ENCODE measurements around the gene RFX5.
"Not testable (repeated sequence)": the region's sequence is repeated elsewhere in the genome, so short reads cannot be mapped to it uniquely, and the experiment has no call there.

Gene RFX5

DNA sequence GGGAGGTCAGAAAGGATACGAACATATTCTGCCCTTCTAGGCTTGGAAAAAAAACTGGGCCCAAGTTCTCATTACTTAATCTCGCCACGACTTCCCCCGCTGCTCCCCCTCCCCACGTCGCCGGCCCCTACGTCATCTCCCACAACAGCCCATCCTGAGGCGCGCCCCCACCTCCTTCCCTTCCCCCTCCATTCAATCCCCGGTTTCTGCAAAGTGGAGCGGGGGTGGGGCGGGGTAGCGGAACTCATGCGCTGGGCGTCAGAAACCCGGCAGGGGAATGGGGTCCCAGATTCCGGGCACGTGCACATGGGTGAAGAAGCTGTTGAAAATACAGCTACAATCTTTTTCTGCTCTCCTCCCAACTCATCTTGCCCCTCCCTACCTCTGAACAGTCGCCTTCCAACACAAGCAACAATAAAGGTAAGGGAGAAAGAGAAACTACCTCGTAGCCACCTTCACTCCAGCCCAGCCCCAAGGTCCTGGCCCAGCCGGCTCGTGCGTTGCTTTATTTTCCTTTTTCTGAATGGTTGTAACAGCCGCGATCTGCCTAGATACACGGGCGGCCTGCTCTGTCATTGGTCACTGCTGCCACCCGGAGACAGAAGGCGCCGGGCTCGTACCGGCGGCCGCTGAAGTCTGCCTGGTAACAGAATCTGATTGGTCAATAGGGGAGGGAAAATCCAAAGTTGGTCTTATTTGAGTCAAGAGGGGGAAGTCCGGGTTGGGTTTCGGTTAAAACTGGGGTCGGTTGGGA, at the start of gene RFX5:
TSS of gene RFX5 (minus strand) at position 484 of the 754 bp plus-strand sequence. CDS start 932 bp downstream, outside the sequence.
- peak; percentile 86 for DNase-seq

DNA sequence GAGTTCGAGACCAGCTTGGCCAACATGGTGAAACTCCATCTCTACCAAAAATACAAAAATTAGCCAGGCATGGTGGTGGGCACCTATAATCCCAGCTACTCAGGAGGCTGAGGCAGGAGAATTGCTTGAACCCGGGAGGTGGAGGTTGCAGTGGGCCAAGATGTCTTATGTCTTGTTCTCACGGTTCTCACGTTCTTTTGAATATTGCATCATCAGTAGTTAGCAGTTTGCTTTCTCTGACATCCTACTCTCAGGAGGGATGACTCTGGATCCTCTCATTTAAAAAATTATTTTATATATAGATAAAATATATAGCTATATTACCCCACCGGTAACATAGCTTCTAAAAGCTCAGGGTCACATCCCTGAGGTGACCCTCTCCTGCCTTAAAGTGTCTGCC, 49.2 kb upstream of the RFX5 start:
- DNase-seq = not testable (repeated sequence)

DNA sequence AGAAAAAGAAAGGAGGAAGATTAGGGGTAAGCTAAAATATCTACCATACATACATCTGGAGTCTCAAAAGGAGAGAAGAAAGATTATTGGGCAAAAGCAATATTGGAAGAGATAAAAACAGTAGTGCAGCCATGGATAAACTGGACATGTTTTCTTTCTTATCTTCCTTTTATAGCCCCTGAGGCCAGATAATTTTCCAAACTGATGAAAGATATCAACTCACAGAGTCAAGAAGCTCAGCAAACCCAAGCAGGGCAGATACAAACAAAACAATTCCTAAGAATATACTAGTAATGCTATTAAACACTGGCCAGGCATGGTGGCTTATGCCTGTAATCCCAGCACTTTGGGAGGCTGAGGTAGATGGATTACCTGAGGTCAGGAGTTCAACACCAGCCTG, 46.5 kb upstream of the RFX5 start:
- DNase-seq = no peak

DNA sequence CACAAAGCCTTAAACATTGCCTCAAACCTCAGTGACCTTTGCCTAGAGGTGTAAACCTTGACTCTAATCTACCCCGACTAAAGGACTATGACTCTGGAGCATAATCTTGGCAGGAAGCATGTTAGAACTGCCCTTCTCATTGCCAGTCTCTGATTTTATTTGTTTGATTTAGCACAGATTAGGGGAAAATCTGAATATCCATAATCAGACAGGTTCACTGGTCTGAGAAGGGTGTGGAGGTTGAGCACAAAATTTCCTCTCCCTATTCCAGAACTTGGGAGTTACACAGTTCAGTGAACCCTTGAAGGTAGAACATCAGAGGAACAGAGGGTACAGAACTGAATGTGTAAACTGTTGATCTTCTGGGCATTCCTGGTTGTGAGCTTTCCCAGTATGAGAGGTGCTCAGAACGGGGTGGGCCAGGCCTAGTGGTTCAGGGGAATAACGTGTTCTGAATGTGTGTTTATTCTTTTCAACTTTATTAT, 44.1 kb upstream of the RFX5 start:
- no peak for DNase-seq

DNA sequence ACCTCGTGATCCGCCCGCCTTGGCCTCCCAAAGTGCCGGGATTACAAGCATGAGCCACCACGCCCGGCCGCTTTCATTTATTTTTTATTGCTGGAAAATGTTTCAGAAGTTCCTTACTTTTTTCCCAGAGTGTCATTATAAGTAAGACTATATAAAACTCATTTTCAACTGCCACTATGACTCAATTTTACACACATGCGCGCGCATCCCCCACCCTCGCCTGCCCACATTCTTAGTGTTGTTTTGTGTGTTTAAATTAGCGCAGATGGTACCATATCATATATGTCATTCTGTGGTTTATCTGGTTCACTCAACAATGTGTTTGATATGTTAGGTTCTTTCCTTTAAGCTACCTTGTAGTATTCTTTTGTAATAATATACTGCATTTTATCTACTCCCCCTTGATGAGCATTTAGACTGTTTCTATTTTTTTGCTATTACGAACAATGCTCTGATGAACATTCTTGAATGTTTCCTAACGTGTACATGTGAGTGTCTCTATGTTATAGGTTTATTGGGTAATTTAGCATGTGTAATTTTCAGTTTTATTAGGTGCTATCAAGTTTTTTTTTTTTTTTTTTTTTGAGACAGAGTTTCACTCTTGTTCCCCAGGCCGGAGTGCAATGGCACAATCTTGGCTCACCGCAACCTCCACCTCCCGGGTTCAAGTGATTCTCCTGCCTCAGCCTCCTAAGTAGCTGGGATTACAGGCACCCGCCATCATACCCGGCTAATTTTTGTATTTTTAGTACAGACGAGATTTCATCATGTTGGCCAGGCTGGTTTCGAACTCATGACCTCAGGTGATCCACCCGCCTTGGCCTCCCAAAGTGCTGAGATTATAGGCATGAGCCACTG, 43.4 kb upstream of the RFX5 start:
- DNase-seq = not testable (repeated sequence)

DNA sequence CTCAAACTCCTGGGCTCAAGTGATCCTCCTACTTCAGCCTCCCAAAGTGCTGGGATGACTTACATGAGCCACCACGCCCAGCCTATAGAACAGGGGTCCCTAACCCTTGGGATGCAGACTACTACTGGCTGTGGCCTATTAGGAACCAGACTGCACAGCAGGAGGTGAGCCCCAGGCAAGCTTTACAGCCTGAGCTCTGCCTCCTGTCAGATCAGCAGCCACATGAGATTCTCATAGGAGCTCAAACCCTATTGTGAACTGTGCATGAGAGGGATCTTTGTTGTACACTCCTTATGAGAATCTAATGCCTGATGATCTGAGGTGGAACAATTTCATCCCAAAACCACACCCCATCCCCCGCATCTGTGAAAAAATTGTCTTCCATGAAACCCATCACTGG, 39.0 kb upstream of the RFX5 start:
- no peak for DNase-seq

- DNase-seq = no peak
These were observed 37.5 kb upstream of the RFX5 start for GRCh38 chr1:151384584-151384983.

DNA sequence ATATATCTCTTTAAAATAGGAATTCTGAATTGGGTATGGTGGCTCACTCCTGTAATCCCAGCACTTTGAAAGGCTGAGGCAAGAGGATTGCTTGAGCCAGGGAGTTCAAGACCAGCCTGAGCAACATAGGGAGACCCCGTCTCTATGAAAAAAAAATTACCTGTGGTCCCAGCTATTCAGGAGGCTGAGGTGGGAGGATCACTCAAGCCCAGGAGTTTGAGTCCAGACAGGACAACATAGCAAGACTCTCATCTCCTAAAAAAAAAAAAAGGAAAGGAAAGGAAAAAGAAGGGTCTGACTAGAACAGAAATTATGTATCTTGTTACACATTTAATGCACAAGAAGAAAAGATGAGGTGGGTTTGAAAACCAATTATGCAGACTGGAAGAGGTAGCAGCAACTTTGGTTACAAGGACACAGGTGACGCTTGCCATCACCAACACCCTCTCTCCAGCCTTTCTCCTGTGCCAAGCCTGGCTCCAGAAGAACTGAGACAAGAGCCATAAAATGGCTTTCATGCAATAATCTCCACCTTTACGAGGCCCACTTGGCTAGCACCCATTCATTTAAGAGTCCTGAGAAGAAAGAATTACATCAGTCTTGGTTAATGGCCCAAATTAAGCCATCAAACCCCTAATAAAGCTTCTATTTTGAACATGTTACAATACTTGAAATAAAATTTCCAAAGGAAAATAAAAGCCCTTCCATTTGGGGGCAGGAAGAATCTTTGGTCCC, 30.3 kb upstream of the RFX5 start:
- no peak for DNase-seq

DNA sequence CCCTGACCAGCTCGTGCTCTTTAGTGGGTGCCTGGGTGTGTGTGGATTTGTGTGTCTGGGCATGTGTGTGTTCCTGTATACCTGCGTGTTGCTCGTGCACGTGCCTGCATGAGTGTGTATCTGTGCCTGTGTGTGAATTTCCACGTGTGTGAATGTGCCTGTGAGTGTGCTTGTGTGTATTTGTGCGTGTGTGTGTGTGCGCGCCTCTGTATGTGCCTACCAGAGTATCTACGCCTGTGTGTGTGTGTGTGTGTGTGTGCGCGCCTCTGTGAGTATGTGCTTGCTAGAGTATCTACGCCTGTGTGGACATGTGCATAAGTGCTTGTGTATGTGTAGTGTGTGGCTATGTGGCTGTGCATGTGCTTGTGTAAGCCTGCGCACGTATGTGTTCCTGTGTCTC, 26.1 kb upstream of the RFX5 start:
- DNase-seq = no peak

- peak; percentile 26 for DNase-seq
These were observed 25.2 kb upstream of the RFX5 start, which contains the start of gene SELENBP1 for GRCh38 chr1:151372058-151372934. TSS of gene SELENBP1 (minus strand) at chr1:151372705. CDS start at chr1:151372641, 64 bp downstream.

GRCh38 chr1:151371370-151372057, 24.5 kb upstream of the RFX5 start:
- DNase-seq = peak; percentile 41

DNA sequence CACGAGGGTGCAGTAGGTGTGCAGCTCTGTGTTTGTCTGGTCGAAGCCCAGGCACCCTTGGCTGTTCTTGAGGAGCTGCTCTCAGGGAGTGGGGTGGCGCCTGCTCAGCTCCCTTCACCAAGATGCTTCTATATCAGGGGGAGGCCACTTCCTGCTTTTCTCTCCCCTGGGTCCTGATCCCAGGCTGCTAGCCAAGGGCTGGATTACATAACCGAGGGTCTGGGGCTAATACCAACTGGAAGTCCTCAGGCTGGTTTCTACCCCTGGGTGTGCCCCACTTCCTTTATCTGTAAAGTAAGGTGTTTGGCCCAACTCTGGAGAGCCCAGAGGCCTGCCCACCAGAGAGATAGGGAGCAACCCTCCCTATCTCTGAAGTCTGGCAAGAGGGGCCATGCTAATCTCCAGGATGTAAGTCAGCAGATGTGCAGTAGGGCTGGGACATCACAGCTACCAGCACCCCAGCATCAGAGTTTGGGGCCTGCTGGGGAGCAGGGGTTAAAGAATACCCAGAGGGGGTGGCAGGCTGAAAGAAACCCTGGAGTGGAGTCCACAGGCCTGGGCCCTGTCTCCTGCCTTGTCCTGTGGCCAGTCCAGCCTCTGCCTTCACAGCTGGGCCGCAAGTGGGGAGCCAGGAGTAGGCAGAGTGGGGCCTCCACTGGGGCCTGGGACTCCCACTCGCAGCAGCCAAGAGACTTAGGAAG, 23.3 kb upstream of the RFX5 start:
- no peak for DNase-seq

GRCh38 chr1:151369621-151370048, 22.6 kb upstream of the RFX5 start:
- no peak for DNase-seq

GRCh38 chr1:151369302-151369610, 22.2 kb upstream of the RFX5 start:
- DNase-seq = no peak

DNA sequence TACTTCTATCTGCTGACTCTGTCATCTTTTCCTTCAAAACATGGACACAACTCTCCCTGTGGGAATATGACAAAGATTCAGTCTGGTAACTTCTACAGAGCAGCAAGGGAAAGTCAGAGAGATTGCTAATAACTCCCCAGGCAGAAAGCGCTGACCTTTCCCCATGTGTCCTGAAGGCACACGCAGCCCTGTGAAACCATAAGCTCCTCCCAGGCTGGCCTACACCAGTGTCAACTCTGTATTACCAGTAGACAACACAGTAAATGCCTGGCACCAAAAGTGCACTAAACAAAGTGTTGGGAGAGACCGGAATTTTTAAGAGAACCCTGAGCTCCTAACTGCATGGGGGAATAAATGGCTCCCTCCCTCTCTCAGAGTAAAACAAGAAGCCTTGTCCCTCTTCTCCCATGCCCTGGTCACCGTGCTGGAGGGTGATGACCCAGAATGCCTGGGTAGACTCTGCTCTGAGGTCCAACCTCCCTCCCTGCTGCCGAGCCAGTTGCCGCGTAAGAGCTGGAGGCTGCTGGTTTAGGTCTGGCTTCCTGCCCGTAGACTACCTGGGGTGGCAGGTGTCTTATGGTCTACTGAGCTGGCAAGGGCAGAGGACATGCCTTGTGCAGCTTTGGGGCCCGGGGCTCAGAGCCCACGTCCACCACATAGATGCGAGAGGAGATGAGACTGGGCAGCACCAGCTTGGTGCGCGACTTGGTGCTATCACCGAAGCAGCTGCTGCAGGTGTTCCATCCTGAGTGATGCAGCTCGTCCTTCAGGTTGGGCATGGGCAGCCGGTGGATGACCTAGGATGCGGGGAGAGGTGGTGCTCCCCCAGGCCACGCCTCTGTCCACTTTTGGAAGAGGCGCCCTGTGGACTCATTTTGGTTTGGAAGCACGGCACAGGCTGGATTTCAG, 21.6 kb upstream of the RFX5 start:
- no peak for DNase-seq

DNA sequence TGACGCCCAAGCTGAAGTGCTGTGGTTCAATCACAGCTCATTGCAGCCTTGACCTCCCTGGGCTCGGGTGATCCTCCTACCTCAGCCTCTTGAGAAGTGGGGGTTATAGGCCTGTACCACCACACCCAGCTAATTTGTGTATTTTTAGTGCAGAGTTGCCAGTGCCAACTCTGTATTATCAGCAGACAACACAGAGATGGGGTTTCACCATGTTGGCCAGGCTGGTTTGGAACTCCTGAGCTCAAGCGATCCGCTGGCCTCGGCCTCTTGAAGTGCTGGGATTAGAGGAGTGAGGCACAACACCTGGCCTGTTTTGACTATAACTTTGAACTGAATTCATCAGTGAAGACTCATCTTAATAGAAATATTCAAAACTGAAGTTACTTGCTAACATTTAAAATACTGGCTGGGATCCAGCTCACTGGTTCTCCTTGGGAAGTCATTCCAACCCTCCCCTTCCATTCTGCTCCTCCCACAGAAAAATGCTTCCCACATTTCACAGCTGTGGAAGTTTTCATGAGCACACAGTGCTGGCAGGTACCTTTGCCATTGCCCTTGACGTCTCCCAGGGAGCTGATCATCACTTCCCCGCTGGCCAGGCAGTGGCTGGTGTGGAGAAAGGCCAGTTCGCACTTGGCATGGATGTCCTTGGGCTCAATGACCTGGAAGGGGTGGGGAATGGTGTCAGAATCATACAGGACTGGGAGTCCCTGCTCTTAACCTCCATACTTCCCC, 20.8 kb upstream of the RFX5 start:
- DNase-seq = no peak

- no peak for DNase-seq
These were observed 17.9 kb upstream of the RFX5 start for GRCh38 chr1:151364996-151365395.

DNA sequence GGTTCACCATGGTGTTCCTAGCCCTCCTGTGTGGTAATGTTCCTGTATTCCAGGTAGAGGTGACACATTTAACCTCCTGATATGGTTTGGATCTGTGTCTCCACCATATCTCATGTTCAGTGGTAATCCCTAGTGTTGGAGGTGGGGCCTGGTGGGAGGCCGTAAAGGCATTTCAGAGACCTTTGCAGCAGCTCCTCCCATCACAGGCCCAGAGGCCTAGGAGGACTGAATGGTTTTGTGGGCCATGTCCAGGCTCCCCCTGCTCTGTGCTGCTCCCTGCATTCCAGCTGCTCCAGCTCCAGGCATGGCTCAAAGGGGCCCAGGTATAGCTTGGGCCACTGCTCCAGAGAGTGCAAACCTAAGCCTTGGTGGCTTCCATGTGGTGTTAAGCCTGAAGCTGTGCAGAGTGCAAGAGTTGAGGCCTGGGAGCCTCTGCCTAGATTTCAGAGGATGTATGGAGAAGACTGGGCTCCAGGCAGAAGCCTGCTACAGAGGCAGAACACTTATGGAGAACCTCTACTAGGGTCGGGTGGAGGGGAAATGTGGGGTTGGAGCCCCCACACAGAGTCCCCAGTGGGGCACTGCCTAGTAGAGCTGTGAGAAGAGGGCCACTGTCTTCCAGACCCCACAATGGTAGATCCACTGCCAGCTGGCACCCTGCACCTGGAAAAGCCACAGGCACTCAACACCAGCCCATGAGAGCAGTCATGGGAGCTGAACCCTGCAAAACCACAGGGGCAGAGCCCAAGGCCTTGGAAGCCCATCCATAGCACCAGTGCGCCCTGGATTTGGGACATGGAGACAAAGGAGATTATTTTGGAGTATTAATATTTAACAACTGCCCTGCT, 15.5 kb upstream of the RFX5 start:
- DNase-seq = no peak

Measured in NCI-H2171 (cell line).